ENCODE results near the gene TMCC1. TPM values are rescaled to one million over a fixed set of nuclear protein-coding genes. Genes with fewer than 3 reads are reported as not detected.
"Not testable (repeated sequence)": the region's sequence is repeated elsewhere in the genome, so short reads cannot be mapped to it uniquely, and the experiment has no call there.

The TMCC1 gene
- total and polyA plus RNA-seq, 4 experiments from 2014 or later: 5.1 to 39.3 (median 21.3) TPM

GRCh38 chr3:129611446-129611800 lies 282.1 kb downstream of the TMCC1 start:
- no peak for DNase-seq
- no peaks in the 10 kb centered on the region for H3K27me3 ChIP-seq (ENCODE audit: insufficient read depth, low read length)
- Mint-ChIP-seq H3K27me3 (peaks cover 0 to 2% of the 10 kb centered on the region in 2 donors), H3K36me3 (no peaks in the 10 kb centered on the region), H3K4me3 (no peak overlapping the region), H3K27ac (no peak overlapping the region), H3K4me1 (peaks cover 10 to 37% (median 16%) of the 10 kb centered on the region in 4 donors), H3K9me3 (no peaks in the 10 kb centered on the region)
- intact Hi-C loops (cut with micrococcal nuclease): no loop called here
- H3K4me3 ChIP-seq (ENCODE audit: low read length in 2 of 2): no peak overlapping the region
- ChIA-PET CTCF (ENCODE audit: partially characterized antibody) (no interaction called here), POLR2A (ENCODE audit: partially characterized antibody) (no interaction called here)
- peaks cover 12% of the 10 kb centered on the region for H3K4me1 ChIP-seq (ENCODE audit: insufficient read depth, low read length)
- no peaks in the 10 kb centered on the region for H3K36me3 ChIP-seq (ENCODE audit: insufficient read depth, low read length)
- no peaks in the 10 kb centered on the region for H3K9me3 ChIP-seq (ENCODE audit: control insufficient read depth in 1 of 2, low read length in 2 of 2)
- H3K27ac ChIP-seq (ENCODE audit: low read depth, low read length): no peak overlapping the region

- peaks cover 10 to 32% (median 16%) of the 10 kb centered on the region in 4 donors for H3K4me1 Mint-ChIP-seq
- H3K9me3 ChIP-seq (ENCODE audit: control insufficient read depth in 1 of 2, low read length in 2 of 2); H3K27ac ChIP-seq (ENCODE audit: low read depth, low read length); H3K36me3 Mint-ChIP-seq; DNase-seq; H3K27me3 Mint-ChIP-seq; H3K4me3 Mint-ChIP-seq; H3K27ac Mint-ChIP-seq; intact Hi-C loops (cut with micrococcal nuclease); H3K9me3 Mint-ChIP-seq; H3K4me3 ChIP-seq (ENCODE audit: low read length in 2 of 2); H3K27me3 ChIP-seq (ENCODE audit: insufficient read depth, low read length); POLR2A ChIA-PET (ENCODE audit: partially characterized antibody); CTCF ChIA-PET (ENCODE audit: partially characterized antibody); H3K36me3 ChIP-seq (ENCODE audit: insufficient read depth, low read length): not testable (repeated sequence)
- H3K4me1 ChIP-seq (ENCODE audit: insufficient read depth, low read length): peaks cover 12% of the 10 kb centered on the region
Measured at GRCh38 chr3:129610794-129611445, 282.6 kb downstream of the TMCC1 start.

- intact Hi-C loops (cut with micrococcal nuclease): no loop called here
- Mint-ChIP-seq H3K27ac (peak overlapping the region in 1 of 7 donors; percentile 74), H3K9me3 (no peaks in the 10 kb centered on the region), H3K4me1 (peaks cover 14 to 34% (median 19%) of the 10 kb centered on the region in 4 donors), H3K27me3 (peaks cover 2% of the 10 kb centered on the region in 2 donors), H3K36me3 (peaks cover 0 to 3% of the 10 kb centered on the region in 2 donors), H3K4me3 (no peak overlapping the region)
- H3K4me1 ChIP-seq (ENCODE audit: insufficient read depth, low read length): peaks cover 12% of the 10 kb centered on the region
- H3K36me3 ChIP-seq (ENCODE audit: insufficient read depth, low read length): no peaks in the 10 kb centered on the region
- ChIA-PET POLR2A (ENCODE audit: partially characterized antibody) (no interaction called here), CTCF (ENCODE audit: partially characterized antibody) (interaction anchor here (2.8 kb wide), 1 partner anchor 120 kb away, joined by 19 read pairs; no protein-coding TSS in a partner anchor)
- H3K27ac ChIP-seq (ENCODE audit: low read depth, low read length): no peak overlapping the region
- no peaks in the 10 kb centered on the region for H3K27me3 ChIP-seq (ENCODE audit: insufficient read depth, low read length)
- DNase-seq: no peak
- H3K4me3 ChIP-seq (ENCODE audit: low read length in 2 of 2): no peak overlapping the region
- H3K9me3 ChIP-seq (ENCODE audit: control insufficient read depth in 1 of 2, low read length in 2 of 2): no peaks in the 10 kb centered on the region
Measured at GRCh38 chr3:129610276-129610675, 283.2 kb downstream of the TMCC1 start.

GRCh38 chr3:129609591-129610182 lies 283.8 kb downstream of the TMCC1 start:
- CTCF ChIA-PET (ENCODE audit: partially characterized antibody): interaction anchor here (1.2 to 2.8 kb wide), 2 partner anchors 34 to 119 kb away, joined by 3 to 19 read pairs; no protein-coding TSS in a partner anchor
- Histone ChIP-seq H3K4me1 (ENCODE audit: insufficient read depth, low read length) (peaks cover 16% of the 10 kb centered on the region), H3K27me3 (ENCODE audit: insufficient read depth, low read length) (no peaks in the 10 kb centered on the region), H3K27ac (ENCODE audit: low read depth, low read length) (no peak overlapping the region), H3K9me3 (ENCODE audit: control insufficient read depth in 1 of 2, low read length in 2 of 2) (no peaks in the 10 kb centered on the region), H3K4me3 (ENCODE audit: low read length in 2 of 2) (no peak overlapping the region), H3K36me3 (ENCODE audit: insufficient read depth, low read length) (no peaks in the 10 kb centered on the region)
- DNase-seq: peak in 1 of 5 donors; percentile 9
- POLR2A ChIA-PET (ENCODE audit: partially characterized antibody): no interaction called here
- Mint-ChIP-seq H3K36me3 (peaks cover 0 to 3% of the 10 kb centered on the region in 2 donors), H3K9me3 (no peaks in the 10 kb centered on the region), H3K4me1 (peaks cover 14 to 33% (median 20%) of the 10 kb centered on the region in 4 donors), H3K27me3 (peaks cover 2% of the 10 kb centered on the region in 2 donors), H3K4me3 (peak overlapping the region in 2 of 8 donors; percentile 6 to 53), H3K27ac (peak overlapping the region; percentile 2 to 83 (median 74))
- intact Hi-C loops (cut with micrococcal nuclease): loop anchor here (10.0 kb wide), 1 partner anchor 55 kb away; no protein-coding TSS in a partner anchor

- H3K36me3 ChIP-seq (ENCODE audit: insufficient read depth, low read length): no peaks in the 10 kb centered on the region
- Mint-ChIP-seq H3K4me3 (peak overlapping the region in 6 of 8 donors; percentile 21 to 80 (median 48)), H3K9me3 (no peaks in the 10 kb centered on the region), H3K27me3 (peaks cover 2% of the 10 kb centered on the region in 2 donors), H3K27ac (peak overlapping the region; percentile 2 to 88 (median 75)), H3K36me3 (peaks cover 0 to 3% of the 10 kb centered on the region in 2 donors), H3K4me1 (peaks cover 16 to 39% (median 24%) of the 10 kb centered on the region in 4 donors)
- H3K27ac ChIP-seq (ENCODE audit: low read depth, low read length): no peak overlapping the region
- no peaks in the 10 kb centered on the region for H3K9me3 ChIP-seq (ENCODE audit: control insufficient read depth in 1 of 2, low read length in 2 of 2)
- no peaks in the 10 kb centered on the region for H3K27me3 ChIP-seq (ENCODE audit: insufficient read depth, low read length)
- H3K4me1 ChIP-seq (ENCODE audit: insufficient read depth, low read length): peaks cover 21% of the 10 kb centered on the region
- DNase-seq: peak in 1 of 5 donors; percentile 3
- POLR2A ChIA-PET (ENCODE audit: partially characterized antibody): interaction anchor here (7.3 to 7.7 kb wide), 2 partner anchors 14 to 32 kb away, joined by 83 to 154 read pairs; no protein-coding TSS in a partner anchor
- intact Hi-C loops (cut with micrococcal nuclease): loop anchor here (1.0 to 10.0 kb wide), 2 partner anchors 54 to 119 kb away; no protein-coding TSS in a partner anchor
- CTCF ChIA-PET (ENCODE audit: partially characterized antibody): interaction anchor here (0.8 to 2.8 kb wide), 3 partner anchors 16 to 119 kb away, joined by 3 to 19 read pairs (median 4); no protein-coding TSS in a partner anchor
- H3K4me3 ChIP-seq (ENCODE audit: low read length in 2 of 2): no peak overlapping the region
Measured at GRCh38 chr3:129608936-129609590, 284.4 kb downstream of the TMCC1 start.

- Histone ChIP-seq H3K4me1 (ENCODE audit: insufficient read depth, low read length) (peaks cover 28% of the 10 kb centered on the region), H3K27ac (ENCODE audit: low read depth, low read length) (no peak overlapping the region), H3K27me3 (ENCODE audit: insufficient read depth, low read length) (no peaks in the 10 kb centered on the region), H3K9me3 (ENCODE audit: control insufficient read depth in 1 of 2, low read length in 2 of 2) (no peaks in the 10 kb centered on the region), H3K4me3 (ENCODE audit: low read length in 2 of 2) (no peak overlapping the region), H3K36me3 (ENCODE audit: insufficient read depth, low read length) (no peaks in the 10 kb centered on the region)
- Mint-ChIP-seq H3K4me3 (peak overlapping the region; percentile 25 to 88 (median 47)), H3K27me3 (peaks cover 2 to 4% of the 10 kb centered on the region in 2 donors), H3K9me3 (no peaks in the 10 kb centered on the region), H3K36me3 (peaks cover 0 to 3% of the 10 kb centered on the region in 2 donors), H3K4me1 (peaks cover 18 to 44% (median 29%) of the 10 kb centered on the region in 4 donors), H3K27ac (peak overlapping the region in 6 of 7 donors; percentile 43 to 88 (median 74))
- CTCF ChIA-PET (ENCODE audit: partially characterized antibody): interaction anchor here (0.8 to 2.8 kb wide), 4 partner anchors 15 to 118 kb away, joined by 3 to 19 read pairs (median 6); no protein-coding TSS in a partner anchor
- POLR2A ChIA-PET (ENCODE audit: partially characterized antibody): interaction anchor here (1.0 to 7.7 kb wide), 4 partner anchors 10 to 31 kb away, joined by 3 to 154 read pairs (median 43); no protein-coding TSS in a partner anchor
- DNase-seq: peak in 1 of 5 donors; percentile 33
- intact Hi-C loops (cut with micrococcal nuclease): loop anchor here (1.0 to 10.0 kb wide), 2 partner anchors 54 to 118 kb away; no protein-coding TSS in a partner anchor
Measured at GRCh38 chr3:129608087-129608935, 285.2 kb downstream of the TMCC1 start.
